NCI-H748 (cell line): ENCODE results near the gene NDUFV1.
"Not testable (repeated sequence)": the region's sequence is repeated elsewhere in the genome, so short reads cannot be mapped to it uniquely, and the experiment has no call there.

ENCODE experiments used
- DNase-seq: peaks from one replicate; lab custom pipeline; 2025; ENCODE audit not compliant: unreplicated experiment; lab: John Stamatoyannopoulos, UW

Gene NDUFV1

DNA sequence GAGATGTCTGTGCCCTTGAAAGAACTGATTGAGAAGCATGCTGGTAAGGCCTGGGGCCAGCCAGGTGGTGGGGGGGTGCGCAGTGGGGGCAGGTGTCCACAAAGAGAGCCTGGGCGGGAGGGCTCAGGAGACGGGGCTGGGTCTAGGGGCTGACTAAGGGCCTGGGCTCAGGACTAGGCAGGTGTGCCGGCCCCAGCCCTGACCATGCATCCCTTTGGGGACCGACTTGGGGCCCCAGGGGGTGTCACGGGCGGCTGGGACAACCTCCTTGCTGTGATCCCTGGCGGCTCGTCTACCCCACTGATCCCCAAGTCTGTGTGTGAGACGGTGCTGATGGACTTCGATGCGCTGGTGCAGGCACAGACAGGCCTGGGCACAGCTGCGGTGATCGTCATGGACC is 4.4 kb downstream of the NDUFV1 start:
- no peak for DNase-seq

GRCh38 chr11:67611704-67612587 is 5.2 kb downstream of the NDUFV1 start:
- no peak for DNase-seq

DNA sequence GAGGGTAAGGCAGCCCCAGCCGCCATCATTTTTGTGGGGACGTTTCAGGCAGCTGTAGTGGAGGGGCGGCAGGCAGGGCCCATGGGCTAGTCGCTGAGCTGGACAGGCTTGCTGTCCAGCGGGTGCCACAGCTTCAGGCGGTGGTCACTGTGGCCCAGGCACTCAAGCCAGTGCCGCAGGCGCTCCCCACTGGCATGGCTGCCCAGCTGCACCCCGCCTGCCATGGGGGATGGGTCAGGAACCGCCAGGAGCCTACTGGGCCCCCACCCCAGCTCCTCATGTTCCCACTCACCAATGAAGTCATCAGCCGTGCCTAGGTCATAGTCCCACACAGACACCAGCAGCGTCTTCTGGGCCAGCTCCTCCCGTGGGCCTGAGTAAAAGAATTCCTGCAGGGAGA is 6.0 kb downstream of the NDUFV1 start:
- no peak for DNase-seq

- no peak for DNase-seq
These were observed 6.7 kb downstream of the NDUFV1 start for GRCh38 chr11:67613313-67613959.

DNA sequence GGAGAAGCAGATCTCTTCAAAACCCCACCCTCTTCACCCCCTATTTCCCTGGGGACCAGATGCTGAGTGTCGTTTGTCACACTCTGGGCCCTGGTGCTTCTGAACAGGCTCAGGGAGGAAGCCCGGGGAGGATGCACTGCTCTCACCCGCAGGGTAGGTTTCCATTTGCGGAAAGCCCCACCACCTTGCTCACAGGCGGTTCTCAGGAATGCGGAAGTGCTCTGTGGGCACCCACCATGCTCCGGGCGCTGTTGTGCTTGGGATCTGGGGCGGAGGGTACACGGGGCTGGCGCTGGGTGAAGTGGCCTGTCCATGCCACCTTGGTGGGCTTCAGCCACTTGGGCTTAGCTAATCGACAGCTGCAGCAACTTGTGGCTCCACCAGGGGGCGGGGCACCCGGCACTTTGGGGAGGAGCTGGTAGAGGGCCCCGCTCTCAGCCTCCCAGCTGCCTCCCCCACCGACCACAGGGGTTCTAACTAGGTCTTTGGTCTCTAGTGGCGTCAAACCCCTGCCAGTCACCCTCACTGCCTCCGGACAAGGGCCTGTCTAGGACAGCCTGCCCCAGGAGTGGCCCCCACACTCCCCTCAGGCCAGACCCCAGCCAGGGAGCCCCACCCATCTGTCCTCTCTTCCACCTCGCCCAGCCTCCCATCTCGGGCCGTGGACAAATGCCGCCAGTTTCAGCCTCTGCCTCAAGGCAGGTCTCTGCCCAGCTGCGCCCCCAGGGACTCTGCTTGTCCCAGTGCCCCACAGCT is 7.4 kb downstream of the NDUFV1 start:
- DNase-seq: peak; percentile 54

DNA sequence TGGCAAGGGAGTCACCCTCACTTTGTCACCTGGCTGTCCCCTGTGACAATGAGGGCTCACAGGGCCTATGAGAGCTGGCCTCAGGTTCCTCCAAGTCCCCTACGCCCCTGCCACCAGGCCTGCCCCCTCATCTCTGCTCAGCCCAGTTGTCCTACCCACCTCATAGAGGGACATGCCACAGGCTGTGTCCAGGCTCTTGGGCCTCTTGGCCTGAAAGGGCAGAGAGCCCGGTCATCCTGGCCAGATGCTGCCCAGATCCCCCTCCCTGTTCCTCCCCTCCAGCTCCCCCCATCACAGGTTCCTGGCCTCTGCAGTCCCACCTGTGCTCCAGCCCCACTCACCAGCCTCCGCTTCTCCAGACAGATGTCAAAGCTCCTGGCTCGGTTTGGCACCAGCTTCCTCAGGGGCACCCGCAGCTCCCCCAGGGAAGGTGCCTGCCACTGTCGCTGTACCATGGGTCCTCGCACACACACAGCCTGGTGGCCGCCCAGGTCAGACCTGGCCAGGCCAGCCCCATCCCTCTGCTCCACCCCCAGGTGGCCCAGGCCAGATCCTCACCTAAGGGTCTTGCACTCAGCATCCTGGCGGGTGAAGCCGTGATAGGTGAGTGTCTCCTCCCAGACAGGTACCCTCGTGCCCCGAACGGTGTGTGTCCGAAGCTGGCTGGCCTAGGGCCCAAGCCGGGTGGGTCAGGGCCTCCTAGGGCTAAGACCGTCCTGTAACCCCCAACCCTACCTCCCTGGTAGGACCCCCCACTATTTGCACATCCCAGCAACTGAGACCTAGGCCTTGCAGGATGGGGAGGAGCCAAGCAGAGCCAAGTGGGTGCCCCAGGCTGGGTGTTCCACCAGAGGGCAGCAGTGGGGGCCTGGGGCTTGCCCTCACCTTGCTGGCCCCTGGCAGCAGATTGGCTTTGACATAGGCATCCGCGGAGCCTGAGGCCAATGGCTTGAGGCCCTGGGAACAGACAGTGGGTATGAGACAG is 8.3 kb downstream of the NDUFV1 start:
- peak; percentile 54 for DNase-seq

GRCh38 chr11:67615728-67616430 is 9.1 kb downstream of the NDUFV1 start:
- DNase-seq: no peak

DNA sequence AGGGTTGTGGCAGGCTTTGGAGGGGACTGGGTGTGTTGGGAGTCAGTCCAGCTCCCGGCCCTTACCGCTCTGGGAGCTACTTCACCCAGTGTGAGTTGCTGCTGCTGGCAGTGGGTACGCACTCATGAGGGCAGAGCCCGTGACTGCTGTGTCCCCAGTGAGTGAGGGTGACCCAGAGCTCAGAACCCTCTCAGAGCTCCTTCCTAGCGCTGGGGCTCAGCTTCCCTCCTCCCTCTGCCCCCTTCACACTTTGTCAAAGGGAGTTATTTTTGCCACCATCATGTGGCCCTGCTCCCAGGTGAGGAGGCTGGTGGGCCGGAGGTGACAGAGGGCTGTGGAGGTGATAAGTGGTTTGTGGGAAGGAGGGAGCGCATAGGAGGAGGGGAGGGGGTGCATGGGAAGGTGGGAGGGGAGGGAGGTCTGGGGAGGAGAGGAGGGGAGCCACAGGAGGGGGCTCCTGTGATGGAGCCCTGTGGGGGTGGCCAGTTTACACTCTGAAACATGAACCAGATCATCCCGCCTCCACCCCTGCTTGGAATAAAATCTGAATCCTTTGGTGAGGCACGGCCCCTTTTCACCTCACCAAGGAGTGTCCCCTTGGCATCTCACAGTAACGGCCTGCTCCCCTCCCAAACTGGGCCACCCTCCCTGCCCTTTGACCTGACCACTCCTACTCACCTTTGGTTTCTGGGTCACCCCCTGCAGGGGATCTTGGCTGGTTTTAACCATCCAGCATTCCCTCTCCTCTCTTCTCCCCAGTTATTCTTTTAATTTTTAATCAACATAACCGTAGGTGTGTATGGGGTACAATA is 9.9 kb downstream of the NDUFV1 start:
- DNase-seq: no peak

DNA sequence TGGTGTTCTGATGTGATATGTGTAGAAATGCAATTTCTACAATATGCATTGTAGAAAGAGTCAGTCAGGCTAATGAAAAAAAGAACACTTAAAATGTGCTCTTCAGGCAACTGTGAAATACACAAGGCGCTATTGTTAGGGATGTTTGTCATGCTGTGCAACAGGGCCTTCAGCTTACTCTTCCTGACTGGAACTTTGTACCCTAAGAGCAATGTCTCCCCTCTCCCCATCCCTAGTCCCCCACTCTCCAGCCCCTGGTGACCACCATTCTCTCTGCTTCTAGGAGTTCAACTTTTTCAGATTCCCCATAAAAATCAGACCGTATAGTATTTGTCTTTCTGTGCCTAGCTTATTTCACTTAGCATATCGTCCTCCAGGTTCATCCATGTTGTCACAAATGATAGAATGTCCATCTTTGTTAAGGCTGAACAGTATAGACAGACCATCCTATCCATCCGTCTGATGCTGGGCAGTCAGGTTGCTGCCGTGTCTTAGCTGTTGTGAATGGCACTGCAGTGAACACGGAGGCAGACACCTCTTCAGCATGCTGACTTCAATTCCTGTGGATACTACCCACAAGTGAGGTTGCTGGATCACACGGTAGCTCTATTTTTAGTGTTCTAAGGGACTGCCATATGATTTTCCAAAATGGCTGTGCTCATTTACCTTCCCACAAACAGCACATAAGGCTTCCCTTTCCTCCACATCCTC is 10.7 kb downstream of the NDUFV1 start:
- no peak for DNase-seq

GRCh38 chr11:67618901-67619659 is 12.3 kb downstream of the NDUFV1 start:
- not testable (repeated sequence) for DNase-seq

- DNase-seq: peak; percentile 70
These were observed 13.2 kb downstream of the NDUFV1 start for GRCh38 chr11:67619683-67620618.

GRCh38 chr11:67620621-67621020 is 13.9 kb downstream of the NDUFV1 start:
- peak; percentile 65 for DNase-seq

DNA sequence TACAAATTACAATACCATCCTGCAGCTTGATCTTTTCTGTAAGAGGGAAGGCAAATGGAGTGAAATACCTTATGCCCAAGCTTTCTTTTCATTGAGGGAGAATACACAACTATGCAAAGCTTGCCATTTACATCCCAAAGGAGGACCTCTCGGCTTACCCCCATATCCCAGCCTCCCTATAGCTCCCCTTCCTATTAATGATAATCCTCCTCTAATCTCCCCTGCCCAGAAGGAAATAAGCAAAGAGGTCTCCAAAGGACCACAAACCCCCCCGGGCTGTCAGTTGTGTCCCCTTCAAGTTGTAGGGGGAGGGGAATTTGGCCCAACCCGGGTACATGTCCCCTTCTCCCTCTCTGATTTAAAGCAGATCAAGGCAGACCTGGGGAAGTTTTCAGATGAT is 15.2 kb downstream of the NDUFV1 start:
- not testable (repeated sequence) for DNase-seq

- not testable (repeated sequence) for DNase-seq
These were observed 16.2 kb downstream of the NDUFV1 start for GRCh38 chr11:67622905-67623304.

DNA sequence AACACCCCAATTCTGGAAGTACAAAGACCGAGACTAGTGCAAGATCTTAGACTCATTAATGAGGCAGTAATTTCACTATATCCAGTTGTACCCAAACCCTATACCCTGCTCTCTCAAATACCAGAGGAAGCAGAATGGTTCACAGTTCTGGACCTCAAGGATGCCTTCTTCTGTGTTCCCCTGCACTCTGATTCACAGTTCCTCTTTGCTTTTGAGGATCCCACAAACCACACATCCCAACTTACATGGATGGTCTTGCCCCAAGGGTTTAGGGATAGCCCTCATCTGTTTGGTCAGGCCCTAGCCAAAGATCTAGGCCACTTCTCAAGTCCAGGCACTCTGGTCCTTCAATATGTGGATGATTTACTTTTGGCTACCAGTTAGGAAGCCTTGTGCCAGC is 17.1 kb downstream of the NDUFV1 start:
- DNase-seq: not testable (repeated sequence)

DNA sequence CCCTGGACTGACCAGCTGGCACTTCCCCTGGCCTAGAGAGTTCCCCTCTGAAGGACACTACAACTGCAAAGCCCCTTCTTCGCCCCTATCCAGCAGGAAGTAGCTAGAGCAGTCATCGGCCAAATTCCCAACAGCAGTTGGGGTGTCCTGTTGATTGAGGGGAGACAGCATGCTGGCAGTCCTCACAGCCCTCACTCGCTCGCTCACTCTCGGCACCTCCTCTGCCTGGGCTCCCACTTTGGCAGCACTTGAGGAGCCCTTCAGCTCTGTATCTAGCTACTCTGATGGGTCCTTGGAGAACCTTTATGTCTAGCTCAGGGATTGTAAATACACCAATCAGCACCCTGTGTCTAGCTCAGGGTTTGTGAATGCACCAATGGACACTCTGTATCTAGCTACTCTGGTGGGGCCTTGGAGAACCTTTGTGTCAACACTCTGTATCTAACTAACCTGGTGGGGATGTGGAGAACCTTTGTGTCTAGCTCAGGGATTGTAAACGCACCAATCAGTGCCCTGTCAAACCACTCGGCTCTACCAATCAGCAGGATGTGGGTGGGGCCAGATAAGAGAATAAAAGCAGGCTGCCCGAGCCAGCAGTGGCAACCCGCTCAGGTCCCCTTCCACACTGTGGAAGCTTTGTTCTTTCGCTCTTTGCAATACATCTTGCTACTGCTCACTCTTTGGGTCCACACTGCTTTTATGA is 19.5 kb downstream of the NDUFV1 start:
- not testable (repeated sequence) for DNase-seq
